KMS-11 (cell line): ENCODE data around the gene NKX6-1.

Experiments used
- H2AFZ ChIP-seq: fragments of 200-600 bp; sonication (generic); 2 replicates; pipeline ENCODE4 v1.6.1; 2016; ENCODE audit warnings: antibody characterized with exemption, mixed run types, low read depth
- H3K27ac ChIP-seq: fragments of 200-600 bp; sonication (generic); 2 replicates; pipeline ENCODE4 v1.6.1; 2016; ENCODE audit warnings: mild to moderate bottlenecking, mixed run types
- H3K27me3 ChIP-seq: fragments of 200-600 bp; sonication (generic); 2 replicates; pipeline ENCODE4 v1.6.1; 2017; ENCODE audit warnings: mild to moderate bottlenecking, low read depth, mixed run types, moderate library complexity; ENCODE audit not compliant: insufficient read depth
- H3K36me3 ChIP-seq: fragments of 200-600 bp; sonication (generic); 2 replicates; pipeline ENCODE4 v1.6.1; 2017; ENCODE audit warnings: mild to moderate bottlenecking, mixed run types; ENCODE audit not compliant: insufficient read depth
- H3K4me1 ChIP-seq: fragments of 200-600 bp; sonication (generic); 2 replicates; pipeline ENCODE4 v1.6.1; 2016; ENCODE audit warnings: mild to moderate bottlenecking, low read depth, mixed run types; ENCODE audit not compliant: poor library complexity, severe bottlenecking
- H3K4me2 ChIP-seq: fragments of 200-600 bp; sonication (generic); 2 replicates; pipeline ENCODE4 v1.7.0; 2016; ENCODE audit warnings: mild to moderate bottlenecking, mixed run types
- H3K4me3 ChIP-seq: fragments of 200-600 bp; sonication (generic); IDR thresholded peaks from 2 replicates; pipeline ENCODE4 v1.6.1; 2017; ENCODE audit warnings: low read depth, low read length, mixed read lengths; ENCODE audit not compliant: insufficient read depth
- H3K79me2 ChIP-seq: fragments of 200-600 bp; sonication (generic); 2 replicates; pipeline ENCODE4 v1.6.1; 2016; ENCODE audit warnings: low read depth, mixed run types; ENCODE audit not compliant: insufficient read depth
- H3K9ac ChIP-seq: fragments of 200-600 bp; sonication (generic); 2 replicates; pipeline ENCODE4 v1.6.1; 2016; ENCODE audit warnings: mild to moderate bottlenecking, mixed run types
- H4K20me1 ChIP-seq: fragments of 200-600 bp; sonication (generic); 2 replicates; pipeline ENCODE4 v1.6.1; 2016; ENCODE audit warnings: mild to moderate bottlenecking, mixed run types; ENCODE audit not compliant: insufficient read depth
- TF ChIP-seq, protein P1 (sequence below): fragments of 200-600 bp; sonication (generic); conservative IDR thresholded peaks from 2 replicates; pipeline ENCODE4 v1.6.1; 2017; ENCODE audit warnings: low read depth, mild to moderate bottlenecking, antibody characterized with exemption, low read length, moderate library complexity, mixed read lengths

The NKX6-1 gene

GRCh38 chr4:84531689-84532088, 32.6 kb upstream of the NKX6-1 start:
- H3K79me2 ChIP-seq: no peaks in the 10 kb centered on the region
- no peaks in the 10 kb centered on the region for H3K36me3 ChIP-seq
- H2AFZ ChIP-seq: no peak overlapping the region
- TF ChIP-seq, protein P1, sequence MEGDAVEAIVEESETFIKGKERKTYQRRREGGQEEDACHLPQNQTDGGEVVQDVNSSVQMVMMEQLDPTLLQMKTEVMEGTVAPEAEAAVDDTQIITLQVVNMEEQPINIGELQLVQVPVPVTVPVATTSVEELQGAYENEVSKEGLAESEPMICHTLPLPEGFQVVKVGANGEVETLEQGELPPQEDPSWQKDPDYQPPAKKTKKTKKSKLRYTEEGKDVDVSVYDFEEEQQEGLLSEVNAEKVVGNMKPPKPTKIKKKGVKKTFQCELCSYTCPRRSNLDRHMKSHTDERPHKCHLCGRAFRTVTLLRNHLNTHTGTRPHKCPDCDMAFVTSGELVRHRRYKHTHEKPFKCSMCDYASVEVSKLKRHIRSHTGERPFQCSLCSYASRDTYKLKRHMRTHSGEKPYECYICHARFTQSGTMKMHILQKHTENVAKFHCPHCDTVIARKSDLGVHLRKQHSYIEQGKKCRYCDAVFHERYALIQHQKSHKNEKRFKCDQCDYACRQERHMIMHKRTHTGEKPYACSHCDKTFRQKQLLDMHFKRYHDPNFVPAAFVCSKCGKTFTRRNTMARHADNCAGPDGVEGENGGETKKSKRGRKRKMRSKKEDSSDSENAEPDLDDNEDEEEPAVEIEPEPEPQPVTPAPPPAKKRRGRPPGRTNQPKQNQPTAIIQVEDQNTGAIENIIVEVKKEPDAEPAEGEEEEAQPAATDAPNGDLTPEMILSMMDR: no peak
- no peaks in the 10 kb centered on the region for H3K4me1 ChIP-seq
- H3K27ac ChIP-seq: no peak overlapping the region
- no peaks in the 10 kb centered on the region for H3K27me3 ChIP-seq
- no peak overlapping the region for H3K9ac ChIP-seq
- H4K20me1 ChIP-seq: no peaks in the 10 kb centered on the region
- no peak overlapping the region for H3K4me3 ChIP-seq
- no peak overlapping the region for H3K4me2 ChIP-seq

DNA sequence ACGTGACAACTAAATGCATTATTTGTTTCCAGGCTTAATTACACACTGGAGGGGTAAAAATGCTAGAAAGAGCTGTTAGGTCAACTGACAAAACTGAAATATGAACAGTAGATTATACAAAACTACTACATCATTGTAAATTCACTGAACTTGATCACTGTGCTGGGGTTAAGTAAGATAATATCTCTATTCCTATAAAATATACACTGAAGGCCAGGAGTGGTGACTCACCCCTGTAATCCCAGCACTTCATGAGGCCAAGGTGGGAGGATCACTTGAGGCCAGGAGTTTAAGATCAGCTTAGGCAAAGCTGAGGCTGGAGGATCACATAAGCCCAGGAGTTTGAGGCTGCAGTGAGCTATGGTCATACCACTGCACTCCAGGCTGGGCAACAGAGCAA, 31.8 kb upstream of the NKX6-1 start:
- Histone ChIP-seq H2AFZ (no peak overlapping the region), H3K27ac (no peak overlapping the region), H3K4me1 (no peaks in the 10 kb centered on the region), H3K27me3 (no peaks in the 10 kb centered on the region), H3K36me3 (no peaks in the 10 kb centered on the region), H4K20me1 (no peaks in the 10 kb centered on the region), H3K79me2 (no peaks in the 10 kb centered on the region), H3K9ac (no peak overlapping the region), H3K4me2 (no peak overlapping the region), H3K4me3 (no peak overlapping the region)
- TF ChIP-seq, protein P1: no peak

GRCh38 chr4:84530454-84530853, 31.4 kb upstream of the NKX6-1 start:
- TF ChIP-seq, protein P1: no peak
- H3K79me2 ChIP-seq: no peaks in the 10 kb centered on the region
- H3K27ac ChIP-seq: no peak overlapping the region
- no peak overlapping the region for H3K9ac ChIP-seq
- H3K4me2 ChIP-seq: no peak overlapping the region
- no peaks in the 10 kb centered on the region for H3K36me3 ChIP-seq
- H3K27me3 ChIP-seq: no peaks in the 10 kb centered on the region
- no peaks in the 10 kb centered on the region for H4K20me1 ChIP-seq
- no peaks in the 10 kb centered on the region for H3K4me1 ChIP-seq
- H2AFZ ChIP-seq: no peak overlapping the region
- no peak overlapping the region for H3K4me3 ChIP-seq

- Histone ChIP-seq H3K4me3 (no peak overlapping the region), H3K9ac (no peak overlapping the region), H3K4me1 (no peaks in the 10 kb centered on the region), H3K4me2 (no peak overlapping the region), H4K20me1 (no peaks in the 10 kb centered on the region), H3K79me2 (no peaks in the 10 kb centered on the region), H3K27ac (no peak overlapping the region), H3K27me3 (no peaks in the 10 kb centered on the region), H3K36me3 (no peaks in the 10 kb centered on the region), H2AFZ (no peak overlapping the region)
- TF ChIP-seq, protein P1: peak; percentile 82
Measured at GRCh38 chr4:84529169-84529751, 30.2 kb upstream of the NKX6-1 start.
